ENCODE results near the gene NF1.

Gene NF1

GRCh38 chr17:31294231-31294630, 199.5 kb downstream of the NF1 start:
- no peak overlapping the region for H3K4me3 ChIP-seq (ENCODE audit: low read depth, low read length)
- no peak for DNase-seq (ENCODE audit: low read depth)
- TF ChIP-seq CTCF (IDR thresholded peaks at IDR 0.05; ENCODE audit: low read depth, low read length, missing control alignments), result no peak
- in situ Hi-C loops (cut with HindIII; ENCODE audit: low sequenced_read_pairs), result no loop called here

GRCh38 chr17:31294820-31295488, 200.2 kb downstream of the NF1 start:
- no peak for TF ChIP-seq CTCF (IDR thresholded peaks at IDR 0.05; ENCODE audit: low read depth, low read length, missing control alignments)
- no peak overlapping the region for H3K4me3 ChIP-seq (ENCODE audit: low read depth, low read length)
- peak; percentile 24 for DNase-seq (ENCODE audit: low read depth)
- in situ Hi-C loops (cut with HindIII; ENCODE audit: low sequenced_read_pairs), result no loop called here

GRCh38 chr17:31295489-31295871, 200.7 kb downstream of the NF1 start:
- in situ Hi-C loops (cut with HindIII; ENCODE audit: low sequenced_read_pairs), result no loop called here
- no peak for DNase-seq (ENCODE audit: low read depth)
- no peak for TF ChIP-seq CTCF (IDR thresholded peaks at IDR 0.05; ENCODE audit: low read depth, low read length, missing control alignments)
- H3K4me3 ChIP-seq (ENCODE audit: low read depth, low read length), result no peak overlapping the region

- DNase-seq (ENCODE audit: low read depth), result no peak
- in situ Hi-C loops (cut with HindIII; ENCODE audit: low sequenced_read_pairs), result no loop called here
- H3K4me3 ChIP-seq (ENCODE audit: low read depth, low read length), result no peak overlapping the region
- TF ChIP-seq CTCF (IDR thresholded peaks at IDR 0.05; ENCODE audit: low read depth, low read length, missing control alignments), result no peak
Measured at GRCh38 chr17:31296142-31296541, 201.4 kb downstream of the NF1 start.

- DNase-seq (ENCODE audit: low read depth), result no peak
- in situ Hi-C loops (cut with HindIII; ENCODE audit: low sequenced_read_pairs), result no loop called here
- TF ChIP-seq CTCF (IDR thresholded peaks at IDR 0.05; ENCODE audit: low read depth, low read length, missing control alignments), result no peak
- no peak within 1 kb of the TSS for H3K4me3 ChIP-seq (ENCODE audit: low read depth, low read length)
Measured at GRCh38 chr17:31297090-31297489, 202.3 kb downstream of the NF1 start, which contains the start of gene OMG. TSS of gene OMG (minus strand) at chr17:31297239. CDS start at chr17:31296331, 908 bp downstream.

GRCh38 chr17:31299624-31300023, 204.8 kb downstream of the NF1 start:
- no peak overlapping the region for H3K4me3 ChIP-seq (ENCODE audit: low read depth, low read length)

More at GRCh38 chr17:31299624-31300023, 204.8 kb downstream of the NF1 start:
- TF ChIP-seq CTCF (IDR thresholded peaks at IDR 0.05; ENCODE audit: low read depth, low read length, missing control alignments), result no peak
- in situ Hi-C loops (cut with HindIII; ENCODE audit: low sequenced_read_pairs), result no loop called here
- no peak for DNase-seq (ENCODE audit: low read depth)

All from astrocyte of the cerebellum (primary cell).